Psoas muscle (tissue), 8 donors: Measurements from ENCODE around the gene AURKA. TPM values are rescaled to one million over a fixed set of nuclear protein-coding genes. Genes with fewer than 3 reads are reported as not detected.

Experiments
- ATAC-seq, 4 donors: fragments of 200-7000 bp; cut with Tn5 transposase; one replicate each; pipeline ENCODE4 v1.9.1; 2020; ENCODE audit warnings: moderate library complexity in 3 of 4, mild to moderate bottlenecking in 2 of 4
- DNase-seq, 2 donors: peaks; one replicate each; pipeline ENCODE4 v3.0.0-alpha.2; 2020
- H3K27ac ChIP-seq: fragments of 200-600 bp; one replicate; pipeline ENCODE4 v1.8.0; 2022
- H3K27me3 ChIP-seq, 3 donors: fragments of 200-600 bp in 1 of 3; one replicate each; pipeline versions ENCODE4 v1.6.1 to v1.8.0; 2013 to 2022; ENCODE audit warnings: low read length in 2 of 3, mild to moderate bottlenecking in 2 of 3, moderate library complexity in 1 of 3; ENCODE audit not compliant: insufficient read depth in 3 of 3
- H3K36me3 ChIP-seq, 2 donors: fragments of 200-600 bp in 1 of 2; one replicate each; pipeline versions ENCODE4 v1.6.1 to v1.8.0; 2013 to 2022; ENCODE audit warnings: low read depth in 1 of 2, mild to moderate bottlenecking in 1 of 2, moderate library complexity in 1 of 2; ENCODE audit not compliant: insufficient read depth in 1 of 2
- H3K4me1 ChIP-seq: fragments of 200-600 bp; one replicate; pipeline ENCODE4 v1.8.0; 2022
- H3K4me3 ChIP-seq: fragments of 200-600 bp; one replicate; pipeline ENCODE4 v1.8.0; 2022; ENCODE audit warnings: mild to moderate bottlenecking
- H3K9me3 ChIP-seq: fragments of 200-600 bp; one replicate; pipeline ENCODE4 v1.8.0; 2022
- WGBS, 3 donors: extraction: QIAGEN DNeasy Blood & Tissue Kit; methylation state at CpG; one replicate each; pipeline versions ENCODE4 v1.1.6 to v1.1.7; 2013; 5-methylcytosine and 5-hydroxymethylcytosine counted together
- intact Hi-C, 2 donors: fragments of 100-400 bp; cut with DNase I; formaldehyde crosslinking; loops; one replicate each; pipeline versions ENCODE4 v1.11.0 to v1.14.2; 2022
- polyA plus RNA-seq, 3 donors: library from polyadenylated mRNA; stranded (reverse); fragments of 200-250 nt; gene quantifications; one replicate each; pipeline ENCODE4 v1.2.3, GENCODE V29; 2013
- total RNA-seq, 4 donors: library from RNA; stranded (reverse); fragmentation: NEBNext Ultra II Directional in 2 of 4; extraction: Animal tissue kit (Norgen Biotek cat#: 25700) in 2 of 4; gene quantifications; one replicate each; pipeline versions ENCODE4 v1.2.1 to v1.2.4, GENCODE V29; 2021 to 2023
- TF ChIP-seq, protein P1 (sequence below): fragments of 200-600 bp; IDR thresholded peaks from one replicate; pipeline ENCODE4 v1.8.0; 2022; ENCODE audit warnings: antibody characterized with exemption
- donor health status: healthy with polysubstance abuse.
- donor health status: DM: no; HTN: no; CAD: no; lungs with moderate emphysema.
- donor health status: Bipolar disorder and iron deficiency.
- donor health status: healthy.
- donor health status: DM: yes; HTN: yes; CAD: no.
- donor health status: DM: no; HTN: no; CAD: no.
- donor health status: DM: no; HTN: no; CAD: no.
- donor health status: DM: yes; HTN: yes; CAD: no.

AURKA gene
- total and polyA plus RNA-seq, 7 donors = 2.9 to 20.3 (median 7.5) TPM

GRCh38 chr20:56388882-56389281 is 3.1 kb downstream of the AURKA start:
- no peak overlapping the region for H3K27ac ChIP-seq
- no peaks in the 10 kb centered on the region for H3K27me3 ChIP-seq
- 86 to 88% (median 86%) methylated on average over 4 of the region's 4 CpGs for WGBS, 3 donors
- ATAC-seq = no peak
- peaks cover 13% of the 10 kb centered on the region for H3K4me1 ChIP-seq
- no peaks in the 10 kb centered on the region for H3K9me3 ChIP-seq
- TF ChIP-seq, protein P1, sequence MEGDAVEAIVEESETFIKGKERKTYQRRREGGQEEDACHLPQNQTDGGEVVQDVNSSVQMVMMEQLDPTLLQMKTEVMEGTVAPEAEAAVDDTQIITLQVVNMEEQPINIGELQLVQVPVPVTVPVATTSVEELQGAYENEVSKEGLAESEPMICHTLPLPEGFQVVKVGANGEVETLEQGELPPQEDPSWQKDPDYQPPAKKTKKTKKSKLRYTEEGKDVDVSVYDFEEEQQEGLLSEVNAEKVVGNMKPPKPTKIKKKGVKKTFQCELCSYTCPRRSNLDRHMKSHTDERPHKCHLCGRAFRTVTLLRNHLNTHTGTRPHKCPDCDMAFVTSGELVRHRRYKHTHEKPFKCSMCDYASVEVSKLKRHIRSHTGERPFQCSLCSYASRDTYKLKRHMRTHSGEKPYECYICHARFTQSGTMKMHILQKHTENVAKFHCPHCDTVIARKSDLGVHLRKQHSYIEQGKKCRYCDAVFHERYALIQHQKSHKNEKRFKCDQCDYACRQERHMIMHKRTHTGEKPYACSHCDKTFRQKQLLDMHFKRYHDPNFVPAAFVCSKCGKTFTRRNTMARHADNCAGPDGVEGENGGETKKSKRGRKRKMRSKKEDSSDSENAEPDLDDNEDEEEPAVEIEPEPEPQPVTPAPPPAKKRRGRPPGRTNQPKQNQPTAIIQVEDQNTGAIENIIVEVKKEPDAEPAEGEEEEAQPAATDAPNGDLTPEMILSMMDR = no peak
- no peak for DNase-seq
- H3K4me3 ChIP-seq = no peak overlapping the region
- intact Hi-C loops = no loop called here
- H3K36me3 ChIP-seq = peaks cover 0 to 17% of the 10 kb centered on the region in 2 donors

GRCh38 chr20:56386219-56386618 is 5.8 kb downstream of the AURKA start:
- H3K4me3 ChIP-seq = no peak overlapping the region
- peaks cover 4% of the 10 kb centered on the region for H3K4me1 ChIP-seq
- WGBS, 3 donors = 93 to 96% (median 95%) methylated on average over 6 of the region's 6 CpGs
- DNase-seq (no peak), ATAC-seq (no peak)
- H3K36me3 ChIP-seq = peaks cover 0 to 22% of the 10 kb centered on the region in 2 donors
- no peak overlapping the region for H3K27ac ChIP-seq
- no peaks in the 10 kb centered on the region for H3K9me3 ChIP-seq
- intact Hi-C loops = no loop called here
- TF ChIP-seq, protein P1 = no peak
- no peaks in the 10 kb centered on the region for H3K27me3 ChIP-seq

DNA sequence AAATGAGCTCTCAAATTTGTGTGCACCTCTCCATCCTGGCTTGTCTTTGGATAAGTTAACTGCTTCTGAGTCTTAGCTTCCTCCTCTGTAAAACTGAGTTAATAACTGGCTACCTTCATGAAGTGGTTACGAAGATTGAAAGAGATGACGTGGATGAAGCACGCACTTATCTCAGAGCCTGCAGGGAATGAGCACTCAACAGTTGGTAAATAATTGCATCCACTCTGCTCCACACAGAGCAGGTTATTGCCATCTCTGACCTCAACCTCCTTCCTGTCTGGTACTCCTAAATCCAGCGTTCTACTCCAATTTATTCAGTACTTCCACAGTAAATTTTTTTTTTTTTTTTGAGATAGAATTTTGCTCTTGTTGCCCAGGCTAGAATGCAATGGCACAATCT is 6.9 kb downstream of the AURKA start:
- Histone ChIP-seq H3K4me3 (no peak overlapping the region), H3K27me3 (no peaks in the 10 kb centered on the region), H3K9me3 (no peaks in the 10 kb centered on the region), H3K27ac (no peak overlapping the region), H3K36me3 (peaks cover 0 to 22% of the 10 kb centered on the region in 2 donors), H3K4me1 (no peaks in the 10 kb centered on the region)
- no peak for DNase-seq
- TF ChIP-seq, protein P1 = no peak
- 91 to 98% (median 95%) methylated on average over 4 of the region's 4 CpGs for WGBS, 3 donors
- no peak for ATAC-seq
- intact Hi-C loops = no loop called here

- DNase-seq = no peak
- 87 to 90% (median 89%) methylated on average over 8 of the region's 8 CpGs for WGBS, 3 donors
- no peak for ATAC-seq
- no peak overlapping the region for H3K27ac ChIP-seq
- no peaks in the 10 kb centered on the region for H3K9me3 ChIP-seq
- intact Hi-C loops = no loop called here
- no peaks in the 10 kb centered on the region for H3K27me3 ChIP-seq
- no peak overlapping the region for H3K4me3 ChIP-seq
- peaks cover 0 to 22% of the 10 kb centered on the region in 2 donors for H3K36me3 ChIP-seq
- no peaks in the 10 kb centered on the region for H3K4me1 ChIP-seq
- TF ChIP-seq, protein P1 = no peak
These were observed 8.7 kb downstream of the AURKA start for GRCh38 chr20:56383334-56383733.

- TF ChIP-seq, protein P1 = no peak
- ATAC-seq = no peak
- 77 to 84% (median 81%) methylated on average over 4 of the region's 4 CpGs for WGBS, 3 donors
These were observed 9.3 kb downstream of the AURKA start for GRCh38 chr20:56382696-56383095.

More at GRCh38 chr20:56382696-56383095, 9.3 kb downstream of the AURKA start:
- peaks cover 0 to 22% of the 10 kb centered on the region in 2 donors for H3K36me3 ChIP-seq
- no peaks in the 10 kb centered on the region for H3K4me1 ChIP-seq
- intact Hi-C loops = no loop called here
- H3K4me3 ChIP-seq = no peak overlapping the region
- no peaks in the 10 kb centered on the region for H3K27me3 ChIP-seq
- H3K9me3 ChIP-seq = no peaks in the 10 kb centered on the region
- no peak for DNase-seq
- H3K27ac ChIP-seq = no peak overlapping the region
